NCI-H2171 (cell line): ENCODE data around the gene CRIM1.

Source experiments
- DNase-seq: peaks from one replicate; lab custom pipeline; 2025; lab: John Stamatoyannopoulos, UW

Gene CRIM1

GRCh38 chr2:36373149-36373926 lies 17.8 kb downstream of the CRIM1 start:
- no peak for DNase-seq

DNA sequence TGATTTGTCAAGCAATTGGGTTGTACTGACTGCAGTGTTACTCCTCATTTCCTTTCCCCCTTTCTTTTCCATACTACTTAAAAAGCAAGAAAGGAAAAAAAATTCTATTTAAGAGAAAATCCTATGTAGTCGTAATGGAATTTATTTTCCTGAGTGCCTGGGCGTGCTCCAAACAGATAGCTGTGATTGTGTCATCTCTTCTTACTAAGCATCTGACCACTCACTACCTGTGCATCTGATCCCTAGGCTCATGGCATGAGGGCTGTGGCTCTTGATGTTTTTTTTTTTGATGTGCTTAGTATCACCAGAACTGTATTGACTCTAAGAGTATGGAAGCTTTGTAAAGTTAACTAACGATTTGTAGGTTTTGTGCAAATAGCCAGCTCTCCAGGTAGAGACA lies 19.0 kb downstream of the CRIM1 start:
- no peak for DNase-seq

DNA sequence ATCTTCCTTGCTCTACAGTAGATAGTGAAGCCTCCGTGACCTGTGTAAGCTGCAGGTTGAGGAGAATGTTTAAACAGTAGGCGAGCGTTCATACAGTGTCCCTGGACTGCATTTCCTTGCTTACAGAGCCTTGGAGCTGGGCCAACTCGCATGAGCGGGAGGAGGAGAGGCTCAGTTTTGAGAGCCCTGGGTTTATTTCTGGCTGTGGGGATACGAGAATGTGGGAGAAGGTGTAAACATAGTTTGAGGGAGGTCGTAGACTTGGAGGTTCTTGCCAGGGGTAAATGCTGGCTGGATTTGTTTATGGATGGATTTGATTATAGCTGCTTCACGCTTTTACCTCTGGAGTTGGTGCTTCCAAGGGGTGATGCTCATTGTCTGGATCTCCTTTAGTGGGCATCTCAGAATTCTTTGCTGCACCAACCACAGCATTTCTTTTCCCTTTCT lies 20.8 kb downstream of the CRIM1 start:
- no peak for DNase-seq

DNA sequence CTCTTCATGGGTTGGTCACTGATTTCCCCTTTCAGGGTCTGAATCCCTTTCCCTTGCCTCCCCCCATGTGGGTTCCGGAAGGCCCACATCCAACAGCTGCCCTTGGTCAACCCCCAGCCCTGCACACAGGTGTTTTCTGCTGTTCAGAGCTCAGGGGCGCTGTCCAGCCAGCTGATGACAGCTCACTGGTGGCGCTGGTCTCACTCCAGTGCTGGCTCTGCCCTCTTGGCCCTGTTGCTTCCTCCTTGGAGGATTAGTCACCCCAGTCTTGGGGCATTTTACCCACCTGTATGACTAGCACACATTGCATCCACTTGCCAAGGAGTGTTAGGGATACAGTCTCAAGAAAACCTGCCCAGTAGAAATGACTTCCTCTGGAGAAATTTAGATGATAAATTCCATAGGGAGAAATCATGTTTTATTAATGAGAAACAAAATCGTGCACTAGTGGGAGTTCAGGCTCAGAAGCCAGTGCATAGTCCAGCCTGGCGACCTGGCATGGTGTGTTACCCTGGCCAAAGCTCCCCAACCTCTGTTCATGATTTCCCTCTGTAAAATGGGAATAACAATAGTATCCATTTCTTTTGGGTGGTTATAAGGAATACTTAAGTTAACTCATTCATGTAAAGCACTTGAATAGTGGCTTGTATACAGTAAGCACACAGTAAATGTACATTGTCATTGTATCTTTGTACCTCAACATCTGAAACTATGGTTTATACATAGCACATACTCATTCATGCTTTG lies 21.6 kb downstream of the CRIM1 start:
- no peak for DNase-seq

DNA sequence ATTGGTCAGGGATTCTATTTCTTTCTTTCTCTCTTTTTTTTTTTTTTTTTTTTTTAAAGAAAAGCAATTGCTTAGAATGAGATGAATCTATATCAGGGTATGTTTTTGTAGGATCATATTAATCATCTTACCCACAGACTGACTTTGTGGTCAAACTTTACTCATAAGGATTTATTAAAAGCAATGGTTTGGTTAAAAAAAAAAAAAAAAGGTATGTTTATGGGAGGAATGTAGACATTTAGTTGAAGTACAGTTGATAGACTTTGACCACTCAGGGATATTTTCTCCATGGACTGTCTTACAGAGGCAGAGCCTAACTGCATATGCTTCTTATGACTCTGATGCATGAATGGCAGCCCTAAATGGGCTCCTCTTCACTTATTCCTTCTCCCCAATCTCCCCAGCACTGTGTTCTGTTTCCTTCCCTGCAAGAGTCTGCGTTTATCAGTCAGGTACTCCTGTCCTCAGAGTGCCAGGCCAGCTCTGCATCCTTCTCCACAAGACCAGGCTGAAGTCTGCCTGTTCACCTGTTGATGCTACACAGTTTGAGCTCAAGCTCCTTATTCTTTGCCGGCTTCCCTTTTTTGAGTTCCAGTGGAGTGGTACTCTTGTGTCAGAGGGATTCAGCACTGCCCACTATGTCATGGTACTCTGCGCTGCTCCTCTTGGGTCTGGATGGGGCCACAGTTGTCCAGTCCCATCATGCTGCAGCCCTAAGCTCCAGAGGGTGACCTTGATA lies 24.3 kb downstream of the CRIM1 start:
- DNase-seq: no peak

DNA sequence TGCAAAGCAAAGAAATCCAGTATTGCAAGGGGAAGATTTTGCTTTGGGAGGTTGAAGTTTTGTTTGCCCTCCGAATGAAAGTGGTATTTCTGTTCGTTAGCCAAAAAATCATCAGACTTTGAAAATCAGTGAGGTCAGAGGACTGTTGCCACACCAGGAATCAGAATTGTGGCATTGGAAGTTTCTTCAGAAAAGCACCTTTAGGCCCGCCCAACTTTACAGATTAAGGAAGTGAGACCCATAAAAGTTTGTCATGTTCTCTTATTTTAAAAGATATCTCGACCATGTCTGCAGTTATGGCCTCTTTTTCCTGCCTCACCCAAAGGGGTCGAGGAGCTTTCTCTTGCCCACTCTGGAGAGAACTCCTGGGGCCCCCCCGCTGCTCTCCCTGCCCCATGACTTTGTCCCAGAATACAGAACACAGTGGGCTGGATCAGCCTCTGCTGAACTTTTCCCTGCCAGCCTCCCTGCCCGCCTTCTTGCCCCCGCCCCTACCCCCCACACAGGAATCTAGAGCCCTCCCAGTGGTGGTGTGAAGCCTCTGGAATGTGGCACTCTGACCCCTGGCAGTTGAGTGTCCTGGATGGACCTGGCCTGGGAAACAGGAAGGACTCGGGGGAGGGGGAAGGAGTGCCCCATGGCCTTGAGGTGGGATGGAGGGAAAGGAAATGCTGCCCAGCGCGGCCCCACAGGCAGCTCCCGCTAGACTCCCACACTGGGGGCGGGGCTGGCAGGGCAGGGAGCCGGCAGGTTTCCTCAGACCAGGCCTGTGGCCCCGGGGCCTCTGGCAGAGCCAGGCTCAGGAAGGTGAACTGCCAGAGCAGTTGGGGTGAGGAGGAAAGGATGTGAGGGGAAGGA lies 25.3 kb downstream of the CRIM1 start:
- no peak for DNase-seq

DNA sequence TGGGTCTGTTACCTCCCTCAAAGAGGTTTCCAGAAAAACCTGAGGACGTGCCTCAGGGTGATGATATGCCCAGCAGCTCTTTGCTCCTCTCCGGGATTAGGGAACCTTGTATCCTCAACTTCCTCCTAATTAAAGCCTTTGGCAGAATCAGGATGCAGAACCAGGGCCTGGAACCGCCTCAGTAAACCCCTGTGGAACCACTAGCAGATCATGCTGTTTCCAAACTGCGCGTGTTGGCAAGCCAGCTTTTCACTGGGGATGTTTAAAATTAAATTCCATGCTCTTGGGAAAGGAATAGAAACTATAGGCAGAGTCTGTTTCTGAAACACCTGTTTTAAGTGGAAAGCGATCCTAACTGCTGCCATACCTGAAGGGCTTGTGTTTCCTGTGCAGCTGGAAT lies 26.4 kb downstream of the CRIM1 start:
- no peak for DNase-seq

DNA sequence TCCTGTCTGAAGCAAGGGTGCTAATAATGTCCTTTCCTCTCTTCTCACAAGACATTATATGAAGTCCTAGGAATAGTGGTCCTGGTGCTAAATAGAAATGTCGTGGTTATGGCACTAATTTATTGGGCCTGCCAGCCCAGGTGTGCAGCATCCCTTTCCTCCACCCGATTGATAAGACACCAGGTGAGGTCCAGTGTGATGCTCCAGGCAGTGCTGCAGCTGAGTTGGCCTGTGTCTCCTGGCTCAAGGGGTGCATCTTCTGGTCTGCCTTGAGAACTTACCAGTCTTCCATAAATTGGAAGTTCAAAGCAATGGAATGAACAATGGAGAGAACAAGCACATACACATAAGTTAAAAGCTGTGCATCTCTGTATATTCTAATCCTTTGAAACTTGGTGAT lies 26.9 kb downstream of the CRIM1 start:
- no peak for DNase-seq

DNA sequence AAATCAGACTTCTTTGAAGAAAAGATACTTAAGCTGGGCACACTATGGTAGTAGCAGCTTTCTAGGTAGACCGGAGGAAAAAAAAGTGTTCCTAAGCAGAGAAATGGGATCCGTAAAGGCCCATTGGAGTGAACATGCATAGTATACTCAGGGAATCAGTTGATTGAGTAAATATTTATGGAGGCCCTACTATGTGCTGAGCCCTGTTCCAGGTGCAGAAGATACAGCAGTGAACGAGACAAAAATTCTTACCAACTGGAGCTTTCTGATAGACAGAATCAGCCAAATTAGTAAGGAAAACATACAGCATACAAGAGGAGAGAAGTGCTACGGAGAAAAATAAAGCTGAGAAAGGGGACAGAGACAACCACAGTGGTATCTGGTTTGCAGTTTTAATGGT lies 28.1 kb downstream of the CRIM1 start:
- no peak for DNase-seq

DNA sequence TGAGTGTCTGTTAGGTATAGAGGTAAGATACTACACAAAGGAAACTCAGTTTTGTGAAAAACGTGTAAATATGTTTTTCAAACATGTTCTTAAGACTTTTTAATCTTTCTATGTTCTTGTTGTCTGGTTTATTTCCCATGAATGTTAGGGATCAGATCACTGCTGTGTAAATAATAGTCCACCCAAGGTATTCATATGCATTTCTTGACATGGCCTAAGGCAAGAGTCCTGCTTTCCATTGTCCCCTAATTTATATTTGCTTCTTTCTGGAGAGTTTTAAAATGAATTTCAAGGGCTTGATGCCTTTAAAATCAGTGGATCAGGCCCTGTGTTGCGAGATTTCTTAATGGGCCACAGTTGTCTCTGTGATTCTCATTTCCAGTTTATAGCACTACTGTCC lies 28.9 kb downstream of the CRIM1 start:
- DNase-seq: no peak

GRCh38 chr2:36385603-36386002 lies 30.0 kb downstream of the CRIM1 start:
- DNase-seq: no peak

- no peak for DNase-seq
Observed at GRCh38 chr2:36387258-36387916, 31.8 kb downstream of the CRIM1 start.

- DNase-seq: no peak
Observed at GRCh38 chr2:36388472-36388871, 32.9 kb downstream of the CRIM1 start.

DNA sequence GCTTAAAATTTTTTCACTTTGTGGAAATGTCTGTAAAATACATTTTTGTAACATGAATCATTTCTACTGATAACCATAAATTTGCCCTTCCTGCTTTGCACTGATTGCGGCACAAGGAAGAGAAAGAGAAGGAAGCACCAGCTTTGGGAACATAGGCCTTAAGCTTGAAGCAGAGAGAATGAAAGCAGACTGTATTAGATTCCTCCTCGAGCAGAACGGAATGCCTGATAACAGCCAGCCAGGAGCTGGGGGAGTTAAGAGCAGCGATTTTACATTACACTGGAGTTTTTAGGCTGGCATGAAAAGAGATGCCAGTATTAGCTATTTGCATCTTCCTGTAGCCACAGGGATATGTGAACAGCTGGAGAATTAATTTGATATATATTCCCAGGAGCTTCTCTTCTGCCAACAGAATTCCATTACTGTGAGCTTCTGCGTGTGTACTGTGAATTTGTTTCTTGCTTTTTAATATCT lies 33.5 kb downstream of the CRIM1 start:
- no peak for DNase-seq

- DNase-seq: no peak
Observed at GRCh38 chr2:36389577-36389976, 34.0 kb downstream of the CRIM1 start.

GRCh38 chr2:36392571-36393255 lies 37.1 kb downstream of the CRIM1 start:
- DNase-seq: no peak

- DNase-seq: no peak
Observed at GRCh38 chr2:36393738-36394256, 38.2 kb downstream of the CRIM1 start.

- DNase-seq: no peak
Observed at GRCh38 chr2:36394804-36395203, 39.2 kb downstream of the CRIM1 start.

- no peak for DNase-seq
Observed at GRCh38 chr2:36395866-36396265, 40.3 kb downstream of the CRIM1 start.

DNA sequence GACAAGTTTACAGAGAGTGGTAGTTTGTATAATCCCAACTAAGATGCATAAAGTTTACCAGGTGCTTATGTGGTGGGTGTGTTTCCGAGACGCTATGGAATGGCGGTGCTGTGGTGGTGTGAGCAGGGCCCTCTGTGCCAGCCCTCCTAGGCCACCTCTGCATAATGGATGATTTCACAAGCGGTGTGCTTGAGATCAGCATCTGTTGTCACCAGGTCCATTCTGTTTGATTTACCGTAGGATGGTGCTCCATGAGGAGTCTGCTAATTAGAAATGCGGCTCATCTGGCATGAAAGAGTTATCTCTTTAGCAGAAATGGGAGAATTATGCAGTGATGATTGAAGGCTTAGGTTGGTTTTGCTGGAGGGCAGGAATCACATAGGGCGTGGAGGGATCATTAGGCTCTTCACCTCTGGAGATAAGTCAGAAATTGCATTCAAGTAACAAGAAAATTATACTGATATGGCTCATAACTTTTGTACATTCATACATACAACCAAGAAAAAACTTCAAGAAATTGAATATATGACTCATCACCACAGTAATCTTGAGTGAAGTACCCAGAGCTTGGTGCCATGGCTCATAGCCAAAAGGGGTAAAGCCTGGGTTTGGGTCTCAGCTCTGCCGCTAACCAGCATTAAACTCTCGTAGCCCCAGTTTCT lies 41.4 kb downstream of the CRIM1 start:
- no peak for DNase-seq
